Activated gamma-delta T cell treated with Interleukin-2 at 50 U/mL for 16 hours (primary cell): Measurements from ENCODE around the gene KRTAP6-2.

ENCODE experiments used
- DNase-seq: peaks from one replicate; pipeline ENCODE4 v3.0.0-alpha.2; 2020

KRTAP6-2 gene

DNA sequence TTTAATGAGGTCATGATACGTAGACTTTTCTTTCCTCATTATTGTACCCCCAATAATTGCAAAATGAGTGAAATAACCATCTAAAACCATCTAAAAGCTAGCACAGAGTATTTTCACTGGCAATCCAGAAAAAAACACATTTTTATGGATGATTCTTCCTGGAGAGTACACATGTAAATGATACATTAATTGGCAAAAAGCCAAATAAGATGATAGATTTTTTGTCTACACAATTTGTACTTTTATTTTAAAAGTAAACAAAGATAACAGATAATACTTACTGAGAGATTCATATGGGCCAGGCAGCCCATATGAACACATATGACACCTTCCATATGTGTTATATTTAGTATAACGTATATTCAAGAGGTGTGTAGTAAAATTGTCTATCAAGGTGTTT, 35.1 kb downstream of the KRTAP6-2 start:
- no peak for DNase-seq

DNA sequence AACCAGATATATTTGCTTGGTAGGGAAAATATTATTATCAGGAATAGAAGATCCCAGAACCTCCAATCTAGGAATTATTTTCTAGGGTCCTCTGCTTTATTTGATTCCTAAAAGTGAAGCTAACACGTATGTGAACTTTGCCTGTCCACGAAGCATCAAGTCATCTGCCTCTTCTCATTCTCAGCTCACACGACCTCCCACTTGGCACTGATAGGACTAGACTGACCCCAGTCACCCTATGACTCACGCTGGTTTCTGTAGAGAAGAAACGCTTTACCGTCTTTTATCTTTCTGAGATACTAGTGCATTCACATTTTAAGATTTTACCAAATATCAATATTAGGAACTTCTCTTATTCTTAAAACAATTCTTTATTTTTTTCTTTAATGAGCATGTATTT, 35.6 kb downstream of the KRTAP6-2 start:
- DNase-seq = no peak

DNA sequence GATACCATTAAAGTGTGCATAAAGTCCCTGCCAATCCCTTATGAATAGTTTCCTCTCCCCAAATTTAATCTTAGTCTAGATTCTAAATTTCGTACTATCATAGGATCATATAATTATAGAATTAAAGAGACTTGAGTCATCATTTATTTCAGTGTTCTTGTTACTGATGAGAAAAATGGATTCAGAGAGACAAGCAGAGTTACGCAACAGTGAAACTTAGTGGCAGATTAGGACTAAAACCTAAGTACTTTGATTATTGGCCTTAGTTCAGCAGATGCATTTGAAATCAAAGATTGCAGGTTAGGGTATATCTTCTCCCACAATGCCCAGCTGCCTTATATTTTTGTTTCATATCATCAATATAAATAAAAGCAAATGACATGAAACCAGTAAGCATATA, 36.7 kb downstream of the KRTAP6-2 start:
- no peak for DNase-seq

DNA sequence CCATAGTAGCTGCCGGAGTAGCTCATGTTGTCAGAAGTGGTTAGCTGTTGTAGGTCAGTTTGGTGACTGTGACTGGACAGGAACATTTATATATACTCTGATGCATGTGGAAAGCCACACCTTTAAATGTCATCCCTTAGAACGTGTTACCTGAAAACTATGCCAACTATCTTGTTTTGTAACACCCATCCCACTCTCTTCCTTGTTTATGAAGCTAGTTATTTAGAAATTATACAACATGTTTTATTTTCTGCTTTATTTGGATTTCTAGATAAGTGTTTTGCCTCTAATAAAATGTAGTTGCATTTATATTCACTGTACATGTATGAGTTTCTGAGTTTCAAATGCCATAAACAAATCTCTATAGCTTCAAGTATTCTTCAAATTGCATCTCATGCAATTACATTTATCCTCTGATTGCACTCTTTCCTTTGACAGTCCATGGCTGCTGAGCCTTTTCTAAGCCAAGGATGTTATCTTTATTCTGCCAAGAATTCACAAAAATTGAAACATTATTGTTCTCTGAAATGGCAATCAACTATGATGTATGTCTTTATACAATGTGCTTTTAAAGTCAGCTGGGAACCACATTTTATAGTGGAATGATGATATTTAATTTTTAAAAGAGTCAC, 37.3 kb downstream of the KRTAP6-2 start, which contains the start of gene KRTAP19-7:
KRTAP19-7 (minus strand) TSS at position 51 of the 632 bp plus-strand sequence; CDS start at position 26, 25 bp downstream.
- DNase-seq = no peak

DNA sequence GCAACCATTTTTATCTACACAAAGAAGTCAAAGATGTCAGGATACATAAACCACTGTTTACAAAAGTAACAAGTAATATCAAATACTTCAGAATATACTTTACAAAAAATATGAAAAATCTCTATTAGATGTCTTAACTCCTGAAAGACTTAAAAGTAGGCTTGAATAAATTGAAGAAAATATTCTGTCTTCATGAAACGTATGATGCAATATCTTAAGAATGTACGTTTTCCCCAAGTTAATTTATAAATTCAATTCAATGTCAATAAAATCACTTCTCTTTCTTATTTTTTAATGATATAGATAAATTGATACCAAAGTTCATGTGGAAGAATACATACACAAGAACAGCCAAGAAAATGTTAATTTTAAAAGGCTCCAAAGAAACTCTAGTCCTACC, 43.6 kb downstream of the KRTAP6-2 start:
- no peak for DNase-seq

DNA sequence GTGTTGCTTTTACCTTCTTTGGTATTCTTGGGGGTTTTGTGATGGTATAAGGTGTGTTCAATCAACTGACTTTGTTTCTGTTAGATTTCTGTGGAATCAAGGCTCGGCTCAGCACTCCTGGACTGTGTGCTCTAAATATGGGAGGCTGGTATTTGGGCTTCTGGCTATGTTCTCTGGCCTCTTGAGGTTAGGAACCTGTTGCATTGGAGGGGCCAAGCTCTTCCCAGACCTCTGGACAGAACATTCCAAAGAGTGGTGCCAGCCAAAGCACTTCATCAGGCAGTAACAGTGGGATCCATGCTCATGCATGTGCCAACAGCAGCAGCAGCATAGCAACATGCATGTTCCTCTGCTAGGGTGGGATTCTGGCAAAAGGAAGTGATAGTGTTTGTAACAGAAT, 45.9 kb downstream of the KRTAP6-2 start:
- DNase-seq = no peak
